K562 (cell line): ENCODE results near the gene SPECC1L. TPM values are rescaled to one million over a fixed set of nuclear protein-coding genes. Genes with fewer than 3 reads are reported as not detected.

ENCODE experiments used
- ATAC-seq: fragments of 200-7000 bp; cut with Tn5 transposase; 3 replicates; pipeline ENCODE4 v1.9.1; 2020; ENCODE audit warnings: moderate library complexity
- BruUV-seq: library from RNA; stranded (reverse); fragments of 400-500 nt; replicated peaks from 2 replicates; lab custom pipeline; 2021; lab: Mats Ljungman, UMichigan
- CTCF ChIA-PET: fragments of 300-600 bp; formaldehyde crosslinking; extraction: SDS; loops from one replicate; lab custom pipeline; 2021; ENCODE audit warnings: low intra/inter-chr PET ratio; lab: Yijun Ruan, JAX
- POLR2A ChIA-PET: fragments of 300-600, 350-650 bp; sonication (Branson Sonifier 250); formaldehyde crosslinking; extraction: SDS; loops from one replicate; lab custom pipeline; 2021; ENCODE audit warnings: antibody characterized with exemption, inconsistent platforms; lab: Yijun Ruan, JAX
- DNase-seq, 4 experiments: peaks; one replicate each; pipeline versions ENCODE4 v3.0.0 to v3.0.0-alpha.2; 2011 to 2018; ENCODE audit warnings: low spot score in 3 of 4, mixed read lengths in 3 of 4; ENCODE audit errors: extremely low read depth in 1 of 4
- FAIRE-seq: peaks from 2 replicates; lab custom pipeline; 2011; peaks lifted over from hg19 to GRCh38; lab: Jason Lieb, UNC
- H2AFZ ChIP-seq: 2 replicates; pipeline ENCODE4 v1.6.0; 2011; ENCODE audit warnings: low read depth, low read length, control low read depth, inconsistent platforms
- H3K27ac ChIP-seq: fragments of 200-600 bp; 3 replicates; pipeline ENCODE4 v1.8.0; 2011; ENCODE audit warnings: low read depth, mild to moderate bottlenecking, control low read depth, inconsistent platforms, low read length, moderate library complexity, mixed read lengths; ENCODE audit errors: extremely low read depth
- H3K27me3 ChIP-seq, 2 experiments: fragments of 300-600 bp in 1 of 2; 2 replicates in 1 of 2; 3 replicates in 1 of 2; pipeline versions ENCODE4 v1.6.0 to v1.8.0; 2011; ENCODE audit warnings: inconsistent platforms in 2 of 2, low read length in 2 of 2, mild to moderate bottlenecking in 1 of 2, mixed read lengths in 1 of 2, moderate library complexity in 1 of 2; ENCODE audit not compliant: control insufficient read depth in 2 of 2, insufficient read depth in 2 of 2
- H3K36me3 ChIP-seq: fragments of 300-600 bp; 3 replicates; pipeline ENCODE4 v1.8.0; 2011; ENCODE audit warnings: mild to moderate bottlenecking, low read length, inconsistent platforms; ENCODE audit not compliant: control insufficient read depth, insufficient read depth
- H3K4me1 ChIP-seq, 2 experiments: fragments of 200-600 bp in 1 of 2; replicated peaks in 1 of 2; 2 replicates in 1 of 2; 3 replicates in 1 of 2; pipeline versions ENCODE4 v1.5.1 to v1.8.0; 2011; ENCODE audit warnings: inconsistent platforms in 2 of 2, low read length in 2 of 2, mild to moderate bottlenecking in 1 of 2, mixed read lengths in 1 of 2, moderate library complexity in 1 of 2; ENCODE audit not compliant: control insufficient read depth in 2 of 2, insufficient read depth in 2 of 2
- H3K4me2 ChIP-seq: 2 replicates; pipeline ENCODE4 v1.6.1; 2011; ENCODE audit warnings: low read length, control low read depth, inconsistent platforms, mixed read lengths; ENCODE audit not compliant: insufficient read depth
- H3K4me3 ChIP-seq: fragments of 200-600 bp; sonication (generic), shearing (Covaris generic); 2 replicates; pipeline ENCODE4 v1.5.1; 2016; ENCODE audit warnings: control low read depth, inconsistent platforms
- H3K79me2 ChIP-seq: fragments of 200-600 bp; 3 replicates; pipeline ENCODE4 v1.8.0; 2011; ENCODE audit warnings: low read length, inconsistent platforms; ENCODE audit not compliant: control insufficient read depth, insufficient read depth
- H3K9ac ChIP-seq, 2 experiments: 2 replicates each; pipeline versions ENCODE4 v1.6.0 to v1.6.1; 2011; ENCODE audit warnings: low read depth in 2 of 2, low read length in 2 of 2, control low read depth in 1 of 2, inconsistent platforms in 1 of 2, mild to moderate bottlenecking in 1 of 2, mixed read lengths in 1 of 2; ENCODE audit not compliant: insufficient read depth in 1 of 2
- H3K9me1 ChIP-seq: one replicate; pipeline ENCODE4 v1.6.0; 2011; ENCODE audit warnings: inconsistent platforms, mild to moderate bottlenecking, low read length, moderate library complexity; ENCODE audit not compliant: control insufficient read depth, insufficient read depth
- H3K9me3 ChIP-seq: replicated peaks from 2 replicates; pipeline ENCODE4 v1.5.1; 2011; ENCODE audit warnings: low read depth, low read length, inconsistent platforms; ENCODE audit not compliant: control insufficient read depth, insufficient read depth
- H4K20me1 ChIP-seq: replicated peaks from 2 replicates; pipeline ENCODE4 v1.6.1; 2011; ENCODE audit warnings: low read length, inconsistent platforms, mixed read lengths; ENCODE audit not compliant: control insufficient read depth, insufficient read depth
- PHB2 ChIP-seq: fragments of 450-650 bp; IDR thresholded peaks from 2 replicates; pipeline ENCODE4 v1.6.1; 2017; ENCODE audit warnings: low read depth
- RB1 ChIP-seq: fragments of 450-650 bp; IDR thresholded peaks from 2 replicates; pipeline ENCODE4 v1.6.1; 2017; ENCODE audit warnings: low read depth, mild to moderate bottlenecking
- TRIM24 ChIP-seq, 2 experiments: fragments of 450-650 bp; IDR thresholded peaks; 2 replicates each; pipeline ENCODE4 v1.6.1; 2016
- WGBS: fragments of 100-300 bp; shearing (Covaris generic); methylation state at CpG from one replicate; pipeline ENCODE4 v1.1.6; 2016; ENCODE audit warnings: low coverage, mixed read lengths; ENCODE audit not compliant: insufficient coverage; ENCODE audit errors: missing lambda C conversion rate; 5-methylcytosine and 5-hydroxymethylcytosine counted together
- in situ Hi-C: fragments of 300-500 bp; cut with MboI; formaldehyde crosslinking; loops from 4 replicates; pipeline ENCODE4 v1.15.0; 2018; ENCODE audit warnings: inconsistent platforms, mixed read lengths
- intact Hi-C: fragments of 100-400 bp; cut with micrococcal nuclease; formaldehyde crosslinking; loops from 2 replicates; pipeline ENCODE4 v1.14.2; 2022
- polyA plus RNA-seq, 8 experiments: library from polyadenylated mRNA; depleted of rRNA in 4 of 8; stranded (reverse) in 5 of 8; unstranded in 3 of 8; fragments of >200 nt; fragmentation: Nextera tagmentation in 2 of 8; fragmentation: Illumina TruSeq in 1 of 8; extraction: Ambion mirVana in 2 of 8; extraction: Trizol in 1 of 8; gene quantifications; 2 replicates each; pipeline versions ENCODE4 v1.2.1 to v1.2.3, GENCODE V29; 2011 to 2014; ENCODE audit warnings: inconsistent platforms in 1 of 8, missing spikeins in 1 of 8
- total RNA-seq, 7 experiments: library from RNA; depleted of rRNA in 6 of 7; stranded (reverse); fragments of >200 nt in 6 of 7; fragmentation: Illumina TruSeq in 2 of 7; extraction: Trizol in 2 of 7; gene quantifications; 2 replicates each; pipeline versions ENCODE4 v1.2.1 to v1.2.3, GENCODE V29; 2011 to 2021; ENCODE audit warnings: low replicate concordance in 1 of 7
- TF ChIP-seq, protein P1 (sequence below): IDR thresholded peaks from 2 replicates; pipeline ENCODE4 v1.6.1; 2016; ENCODE audit warnings: missing genetic modification characterization, missing compliant biosample characterization

The SPECC1L gene
- total and polyA plus RNA-seq, 9 of the 15 experiments (the other 6 are each of a cell fraction or from before 2014, with no cell fraction given), result 1.4 to 27.9 (median 14.5) TPM

DNA sequence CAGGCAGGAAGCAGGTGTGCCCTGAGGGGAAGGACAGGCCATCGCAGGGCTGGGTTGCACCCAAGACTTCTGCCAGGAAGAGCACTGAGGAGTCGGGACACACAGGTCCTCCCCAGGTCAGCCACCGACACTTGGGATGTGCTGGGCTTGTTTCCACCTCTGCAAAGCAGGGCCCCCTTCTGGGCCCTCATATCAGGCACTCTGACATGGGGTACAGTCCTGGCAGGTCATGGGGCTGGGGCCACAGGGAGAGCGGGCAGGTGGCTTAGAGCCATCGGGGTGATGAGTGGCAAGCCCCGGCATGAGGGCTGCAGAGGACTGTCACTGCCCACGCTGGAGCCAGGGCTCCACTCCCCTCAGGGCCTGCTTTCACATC, 148.8 kb downstream of the SPECC1L start (continued):
- TF ChIP-seq, protein P1, sequence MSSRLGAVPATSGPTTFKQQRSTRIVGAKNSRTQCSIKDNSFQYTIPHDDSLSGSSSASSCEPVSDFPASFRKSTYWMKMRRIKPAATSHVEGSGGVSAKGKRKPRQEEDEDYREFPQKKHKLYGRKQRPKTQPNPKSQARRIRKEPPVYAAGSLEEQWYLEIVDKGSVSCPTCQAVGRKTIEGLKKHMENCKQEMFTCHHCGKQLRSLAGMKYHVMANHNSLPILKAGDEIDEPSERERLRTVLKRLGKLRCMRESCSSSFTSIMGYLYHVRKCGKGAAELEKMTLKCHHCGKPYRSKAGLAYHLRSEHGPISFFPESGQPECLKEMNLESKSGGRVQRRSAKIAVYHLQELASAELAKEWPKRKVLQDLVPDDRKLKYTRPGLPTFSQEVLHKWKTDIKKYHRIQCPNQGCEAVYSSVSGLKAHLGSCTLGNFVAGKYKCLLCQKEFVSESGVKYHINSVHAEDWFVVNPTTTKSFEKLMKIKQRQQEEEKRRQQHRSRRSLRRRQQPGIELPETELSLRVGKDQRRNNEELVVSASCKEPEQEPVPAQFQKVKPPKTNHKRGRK (tag), result no peak
- no peak for TF ChIP-seq TRIM24 (IDR thresholded peaks at IDR 0.05)
- TF ChIP-seq PHB2, result no peak

GRCh38 chr22:24420072-24420976, 149.7 kb downstream of the SPECC1L start:
- no peak for TF ChIP-seq RB1
- no peak for DNase-seq
- Histone ChIP-seq H3K4me1 (peaks cover 0 to 27% of the 10 kb centered on the region in 2 experiments; a peak in 2 of 5 replicates), H3K9ac (no peak overlapping the region), H3K79me2 (no peaks in the 10 kb centered on the region), H2AFZ (no peak overlapping the region), H3K27ac (no peak overlapping the region), H4K20me1 (peaks cover 4% of the 10 kb centered on the region), H3K27me3 (peaks cover 0 to 5% of the 10 kb centered on the region in 2 experiments; a peak in 2 of 5 replicates), H3K4me2 (no peak overlapping the region), H3K9me3 (no peaks in the 10 kb centered on the region), H3K36me3 (peaks cover 5% of the 10 kb centered on the region; the same call in 1 of the 3 replicates), H3K9me1 (no peaks in the 10 kb centered on the region), H3K4me3 (no peak overlapping the region)
- FAIRE-seq, result no peak
- CTCF ChIA-PET, result interaction anchor here (0.7 to 1.7 kb wide), 2 partner anchors 83 to 105 kb away, joined by 3 to 7 read pairs; no protein-coding TSS in a partner anchor
- intact Hi-C loops, result loop anchor here (5.0 kb wide), 2 partner anchors 67 to 82 kb away; no protein-coding TSS in a partner anchor
- no TSS peak for BruUV-seq
- POLR2A ChIA-PET, result interaction anchor here (1.0 to 1.1 kb wide), 2 partner anchors 11 to 46 kb away, joined by 3 read pairs; no protein-coding TSS in a partner anchor
- ATAC-seq, result no peak
- WGBS, result 27% methylated on average over 13 of the region's 18 CpGs
- in situ Hi-C loops, result no loop called here
